Measurements from ENCODE around the gene MAB21L1.

Gene MAB21L1

DNA sequence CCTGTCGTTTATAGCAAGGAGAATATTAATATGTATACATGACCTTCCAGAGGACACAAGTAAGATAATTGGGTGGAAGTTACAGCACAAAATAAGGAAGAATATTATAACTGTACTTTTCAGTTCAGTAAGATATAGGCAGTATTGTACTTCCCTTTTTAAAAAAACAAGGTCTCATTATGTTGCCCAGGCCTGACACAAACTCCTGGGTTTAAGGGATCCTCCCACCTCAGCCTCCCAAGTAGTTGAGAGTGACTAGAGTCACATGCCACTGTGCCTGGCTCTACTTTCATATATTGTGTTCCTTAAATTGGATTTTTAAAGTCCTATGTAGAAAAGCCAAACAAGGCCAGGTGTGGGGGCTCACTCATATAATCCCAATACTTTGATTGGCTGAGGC is 19.5 kb upstream of the MAB21L1 start:
- no peak overlapping the region for H3K4me3 ChIP-seq (ENCODE audit: low read length)
- TF ChIP-seq, protein P1, sequence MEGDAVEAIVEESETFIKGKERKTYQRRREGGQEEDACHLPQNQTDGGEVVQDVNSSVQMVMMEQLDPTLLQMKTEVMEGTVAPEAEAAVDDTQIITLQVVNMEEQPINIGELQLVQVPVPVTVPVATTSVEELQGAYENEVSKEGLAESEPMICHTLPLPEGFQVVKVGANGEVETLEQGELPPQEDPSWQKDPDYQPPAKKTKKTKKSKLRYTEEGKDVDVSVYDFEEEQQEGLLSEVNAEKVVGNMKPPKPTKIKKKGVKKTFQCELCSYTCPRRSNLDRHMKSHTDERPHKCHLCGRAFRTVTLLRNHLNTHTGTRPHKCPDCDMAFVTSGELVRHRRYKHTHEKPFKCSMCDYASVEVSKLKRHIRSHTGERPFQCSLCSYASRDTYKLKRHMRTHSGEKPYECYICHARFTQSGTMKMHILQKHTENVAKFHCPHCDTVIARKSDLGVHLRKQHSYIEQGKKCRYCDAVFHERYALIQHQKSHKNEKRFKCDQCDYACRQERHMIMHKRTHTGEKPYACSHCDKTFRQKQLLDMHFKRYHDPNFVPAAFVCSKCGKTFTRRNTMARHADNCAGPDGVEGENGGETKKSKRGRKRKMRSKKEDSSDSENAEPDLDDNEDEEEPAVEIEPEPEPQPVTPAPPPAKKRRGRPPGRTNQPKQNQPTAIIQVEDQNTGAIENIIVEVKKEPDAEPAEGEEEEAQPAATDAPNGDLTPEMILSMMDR (conservative IDR thresholded peaks at IDR 0.05; ENCODE audit: low read length): no peak

GRCh38 chr13:35489050-35489449 is 12.6 kb upstream of the MAB21L1 start:
- no peak overlapping the region for H3K4me3 ChIP-seq (ENCODE audit: low read length)
- DNase-seq (ENCODE audit: low read depth): peak; percentile 24
- TF ChIP-seq, protein P1 (conservative IDR thresholded peaks at IDR 0.05; ENCODE audit: low read length): no peak

More for the DNA sequence above, 19.5 kb upstream of the MAB21L1 start:
- DNase-seq (ENCODE audit: low read depth): no peak

- TF ChIP-seq, protein P1 (conservative IDR thresholded peaks at IDR 0.05; ENCODE audit: low read length): no peak
- H3K4me3 ChIP-seq (ENCODE audit: low read length): no peak overlapping the region
- DNase-seq (ENCODE audit: low read depth): no peak
Measured at GRCh38 chr13:35485424-35485823, 8.9 kb upstream of the MAB21L1 start.

- no peak for DNase-seq (ENCODE audit: low read depth)
- no peak overlapping the region for H3K4me3 ChIP-seq (ENCODE audit: low read length)
Measured at GRCh38 chr13:35484384-35484783, 7.9 kb upstream of the MAB21L1 start.

DNA sequence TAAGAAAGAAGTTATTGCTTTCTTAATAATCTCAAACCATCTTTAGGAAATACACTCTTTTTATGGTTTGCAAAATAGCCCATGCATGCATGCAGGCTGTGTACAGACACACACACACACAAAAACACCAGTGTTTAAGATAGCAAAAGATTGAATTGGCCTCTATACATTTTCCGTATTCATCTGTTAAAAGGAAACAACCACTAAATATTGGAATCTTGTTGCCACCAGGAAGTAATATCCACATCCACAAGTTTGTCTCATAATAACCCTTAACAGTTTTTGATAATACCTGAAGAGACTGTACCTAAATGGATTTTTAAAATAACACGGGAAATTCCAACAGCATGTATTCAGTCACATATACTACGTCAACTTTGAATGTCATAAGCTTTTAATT is 7.3 kb upstream of the MAB21L1 start:
- H3K4me3 ChIP-seq (ENCODE audit: low read length): no peak overlapping the region
- TF ChIP-seq, protein P1 (conservative IDR thresholded peaks at IDR 0.05; ENCODE audit: low read length): no peak
- DNase-seq (ENCODE audit: low read depth): no peak

More at GRCh38 chr13:35484384-35484783, 7.9 kb upstream of the MAB21L1 start:
- TF ChIP-seq, protein P1 (conservative IDR thresholded peaks at IDR 0.05; ENCODE audit: low read length): no peak

DNA sequence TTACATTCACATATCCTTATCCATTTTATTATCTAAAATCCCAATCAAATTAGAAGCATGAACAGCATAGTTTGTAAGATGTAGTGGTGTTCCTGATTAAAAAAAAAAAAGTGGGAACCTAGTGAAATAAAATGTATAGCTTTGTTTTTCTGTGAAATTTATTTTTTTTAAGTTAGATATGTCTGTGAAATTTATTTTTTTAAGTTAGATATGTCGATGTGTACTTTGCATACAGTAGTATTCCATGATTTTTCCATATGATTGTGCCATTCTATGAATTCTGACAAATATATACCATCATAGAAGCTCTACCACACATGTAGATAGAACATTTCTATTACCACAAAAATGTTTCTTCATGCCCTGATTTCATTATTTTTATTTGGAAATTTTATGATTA is 6.0 kb upstream of the MAB21L1 start:
- H3K4me3 ChIP-seq (ENCODE audit: low read length): no peak overlapping the region
- TF ChIP-seq, protein P1 (conservative IDR thresholded peaks at IDR 0.05; ENCODE audit: low read length): no peak

DNA sequence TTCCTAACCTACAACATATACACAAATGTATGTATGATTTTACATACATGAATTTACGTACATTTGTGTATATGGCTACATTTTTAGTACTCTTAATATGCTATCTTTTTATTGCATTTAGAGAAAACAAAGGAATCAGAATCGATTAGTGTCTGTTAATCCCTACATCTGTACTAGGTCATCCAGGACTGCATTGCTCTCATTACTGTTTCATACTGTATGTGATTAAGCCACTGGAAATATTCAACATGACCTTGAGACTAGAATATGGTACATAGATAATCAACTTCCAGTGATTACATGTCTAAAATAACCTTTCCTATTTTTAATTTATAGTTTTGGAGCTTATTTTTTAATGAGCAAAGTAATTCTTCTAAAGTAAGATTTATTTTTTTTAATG is 5.3 kb upstream of the MAB21L1 start:
- DNase-seq (ENCODE audit: low read depth): no peak
- H3K4me3 ChIP-seq (ENCODE audit: low read length): no peak overlapping the region
- TF ChIP-seq, protein P1 (conservative IDR thresholded peaks at IDR 0.05; ENCODE audit: low read length): no peak

More for the DNA sequence above, 6.0 kb upstream of the MAB21L1 start:
- DNase-seq (ENCODE audit: low read depth): no peak
